ENCODE measurements around the gene STXBP6.
"Not testable (repeated sequence)": the region's sequence is repeated elsewhere in the genome, so short reads cannot be mapped to it uniquely, and the experiment has no call there.

Gene STXBP6

GRCh38 chr14:24844011-24844410, 205.9 kb downstream of the STXBP6 start:
- DNase-seq (ENCODE audit: low read depth) = no peak
- TF ChIP-seq, protein P1, sequence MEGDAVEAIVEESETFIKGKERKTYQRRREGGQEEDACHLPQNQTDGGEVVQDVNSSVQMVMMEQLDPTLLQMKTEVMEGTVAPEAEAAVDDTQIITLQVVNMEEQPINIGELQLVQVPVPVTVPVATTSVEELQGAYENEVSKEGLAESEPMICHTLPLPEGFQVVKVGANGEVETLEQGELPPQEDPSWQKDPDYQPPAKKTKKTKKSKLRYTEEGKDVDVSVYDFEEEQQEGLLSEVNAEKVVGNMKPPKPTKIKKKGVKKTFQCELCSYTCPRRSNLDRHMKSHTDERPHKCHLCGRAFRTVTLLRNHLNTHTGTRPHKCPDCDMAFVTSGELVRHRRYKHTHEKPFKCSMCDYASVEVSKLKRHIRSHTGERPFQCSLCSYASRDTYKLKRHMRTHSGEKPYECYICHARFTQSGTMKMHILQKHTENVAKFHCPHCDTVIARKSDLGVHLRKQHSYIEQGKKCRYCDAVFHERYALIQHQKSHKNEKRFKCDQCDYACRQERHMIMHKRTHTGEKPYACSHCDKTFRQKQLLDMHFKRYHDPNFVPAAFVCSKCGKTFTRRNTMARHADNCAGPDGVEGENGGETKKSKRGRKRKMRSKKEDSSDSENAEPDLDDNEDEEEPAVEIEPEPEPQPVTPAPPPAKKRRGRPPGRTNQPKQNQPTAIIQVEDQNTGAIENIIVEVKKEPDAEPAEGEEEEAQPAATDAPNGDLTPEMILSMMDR (IDR thresholded peaks at IDR 0.05; ENCODE audit: control insufficient read depth, insufficient read depth, low read depth, low read length, missing control alignments) = no peak
- H3K4me3 ChIP-seq (ENCODE audit: control insufficient read depth, low read depth, low read length) = no peak overlapping the region

GRCh38 chr14:24843494-24843893, 206.5 kb downstream of the STXBP6 start:
- TF ChIP-seq, protein P1 (IDR thresholded peaks at IDR 0.05; ENCODE audit: control insufficient read depth, insufficient read depth, low read depth, low read length, missing control alignments) = no peak
- no peak for DNase-seq (ENCODE audit: low read depth)
- H3K4me3 ChIP-seq (ENCODE audit: control insufficient read depth, low read depth, low read length) = no peak overlapping the region

- TF ChIP-seq, protein P1 (IDR thresholded peaks at IDR 0.05; ENCODE audit: control insufficient read depth, insufficient read depth, low read depth, low read length, missing control alignments) = no peak
- no peak overlapping the region for H3K4me3 ChIP-seq (ENCODE audit: control insufficient read depth, low read depth, low read length)
- DNase-seq (ENCODE audit: low read depth) = no peak
Measured at GRCh38 chr14:24840204-24840893, 209.6 kb downstream of the STXBP6 start.

GRCh38 chr14:24839617-24840203, 210.2 kb downstream of the STXBP6 start:
- H3K4me3 ChIP-seq (ENCODE audit: control insufficient read depth, low read depth, low read length) = no peak overlapping the region
- no peak for DNase-seq (ENCODE audit: low read depth)
- TF ChIP-seq, protein P1 (IDR thresholded peaks at IDR 0.05; ENCODE audit: control insufficient read depth, insufficient read depth, low read depth, low read length, missing control alignments) = no peak

- DNase-seq (ENCODE audit: low read depth) = no peak
- no peak overlapping the region for H3K4me3 ChIP-seq (ENCODE audit: control insufficient read depth, low read depth, low read length)
Measured at GRCh38 chr14:24838945-24839616, 210.9 kb downstream of the STXBP6 start.

GRCh38 chr14:24837280-24838046, 212.5 kb downstream of the STXBP6 start:
- TF ChIP-seq, protein P1 (IDR thresholded peaks at IDR 0.05; ENCODE audit: control insufficient read depth, insufficient read depth, low read depth, low read length, missing control alignments) = no peak

More at GRCh38 chr14:24838945-24839616, 210.9 kb downstream of the STXBP6 start:
- TF ChIP-seq, protein P1 (IDR thresholded peaks at IDR 0.05; ENCODE audit: control insufficient read depth, insufficient read depth, low read depth, low read length, missing control alignments) = no peak

GRCh38 chr14:24836324-24836723, 213.6 kb downstream of the STXBP6 start:
- not testable (repeated sequence) for DNase-seq (ENCODE audit: low read depth); H3K4me3 ChIP-seq (ENCODE audit: control insufficient read depth, low read depth, low read length)

More at GRCh38 chr14:24837280-24838046, 212.5 kb downstream of the STXBP6 start:
- H3K4me3 ChIP-seq (ENCODE audit: control insufficient read depth, low read depth, low read length) = no peak overlapping the region
- no peak for DNase-seq (ENCODE audit: low read depth)
